Activated T-cell treated with anti-CD3 and anti-CD28 coated beads, Interleukin-2, amount 50 U/mL, for 48 hours (primary cell): Measurements from ENCODE around the gene CLSTN2.

Experiments used
- DNase-seq, 2 experiments: peaks; one replicate each; pipeline ENCODE4 v3.0.0-alpha.2; 2020

CLSTN2 gene

DNA sequence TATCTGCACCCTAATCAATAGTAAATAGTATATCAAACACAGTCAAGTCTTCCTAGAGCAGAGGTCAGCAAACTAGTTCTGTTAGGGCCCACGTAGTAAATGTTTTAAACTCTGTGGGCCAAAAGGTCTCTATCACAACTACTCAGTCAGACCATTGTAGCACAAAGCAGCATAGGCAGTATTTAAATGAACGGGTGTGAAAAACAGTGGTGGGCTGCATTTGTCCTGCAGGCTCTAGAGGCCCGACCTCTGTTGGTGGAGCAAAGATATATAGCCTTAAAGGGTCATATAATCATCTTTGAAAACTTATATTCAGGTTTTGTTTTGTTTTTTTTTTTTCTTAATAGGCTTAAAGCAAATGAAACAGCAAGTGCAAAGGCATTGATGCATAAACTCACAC, 416.5 kb downstream of the CLSTN2 start:
- DNase-seq: no peak

DNA sequence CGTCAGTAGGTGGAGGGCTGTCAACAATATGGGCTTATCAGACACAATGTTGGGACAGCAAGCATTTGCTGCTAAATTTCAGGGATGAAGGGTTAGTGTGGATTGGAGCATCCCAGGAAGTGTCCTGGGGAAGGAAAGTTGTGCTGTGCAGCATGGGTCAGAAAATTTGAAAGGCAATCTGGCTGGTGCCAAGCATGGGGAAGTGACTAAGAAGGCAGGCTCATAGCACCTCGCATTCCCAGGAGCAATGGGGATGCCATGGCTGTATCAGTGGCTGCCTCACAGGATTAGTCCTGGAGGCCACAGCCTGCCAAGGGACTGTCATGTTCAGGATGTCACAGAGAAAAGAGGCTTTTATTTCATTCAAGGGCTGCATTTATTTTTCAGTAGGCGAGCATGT, 420.5 kb downstream of the CLSTN2 start:
- DNase-seq: no peak

DNA sequence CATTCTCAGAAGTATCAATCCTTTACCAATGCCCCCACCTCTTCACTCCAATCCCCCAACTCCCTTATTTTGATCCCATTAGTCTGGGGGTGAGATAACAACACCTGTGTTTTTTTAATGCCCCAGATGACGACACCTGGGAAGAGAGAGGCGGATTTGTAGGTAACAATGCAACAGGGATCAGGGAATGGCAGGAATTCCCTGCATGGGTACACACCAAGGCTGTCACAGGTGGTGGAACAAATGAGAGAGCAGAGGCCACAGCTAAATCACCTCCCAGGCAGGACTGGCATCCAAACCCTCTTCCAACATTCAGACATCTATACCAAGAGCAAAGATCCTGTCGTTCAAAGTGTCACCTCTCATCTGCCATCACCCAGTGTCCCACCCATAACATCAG, 423.7 kb downstream of the CLSTN2 start:
- no peak for DNase-seq

DNA sequence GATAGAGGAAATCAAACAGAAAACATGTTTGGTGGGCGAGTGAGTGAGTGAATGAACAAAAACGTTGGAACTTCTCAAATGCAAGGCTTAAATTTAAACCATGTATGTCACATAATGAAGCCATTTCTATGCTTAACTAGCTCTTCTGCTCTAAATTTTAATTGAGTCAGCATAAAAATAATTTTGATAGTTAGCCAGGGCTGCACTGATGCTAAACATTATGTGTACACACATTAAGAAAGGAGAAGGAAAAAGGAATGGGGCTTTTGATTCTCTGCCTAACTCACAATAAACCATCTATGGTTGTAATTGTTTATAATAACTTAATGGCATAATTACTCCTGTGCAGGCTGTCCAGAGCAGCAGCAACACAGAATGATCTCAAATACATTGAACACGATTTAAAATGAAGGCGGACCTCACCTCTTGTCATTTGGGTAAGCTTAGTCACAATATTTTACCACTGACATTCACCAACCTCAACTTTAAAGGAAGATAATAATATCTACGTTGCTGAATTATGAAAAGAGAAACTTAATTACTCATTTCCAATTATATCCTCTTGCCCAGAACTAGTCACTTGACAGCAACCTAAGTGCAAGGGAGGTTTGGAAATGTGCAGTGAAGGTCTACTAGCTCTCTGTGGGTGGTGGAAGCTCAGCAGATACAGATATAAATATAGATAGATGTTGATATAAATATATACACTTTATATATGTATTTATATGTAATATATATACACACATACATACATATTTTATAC, 424.4 kb downstream of the CLSTN2 start:
- no peak for DNase-seq

DNA sequence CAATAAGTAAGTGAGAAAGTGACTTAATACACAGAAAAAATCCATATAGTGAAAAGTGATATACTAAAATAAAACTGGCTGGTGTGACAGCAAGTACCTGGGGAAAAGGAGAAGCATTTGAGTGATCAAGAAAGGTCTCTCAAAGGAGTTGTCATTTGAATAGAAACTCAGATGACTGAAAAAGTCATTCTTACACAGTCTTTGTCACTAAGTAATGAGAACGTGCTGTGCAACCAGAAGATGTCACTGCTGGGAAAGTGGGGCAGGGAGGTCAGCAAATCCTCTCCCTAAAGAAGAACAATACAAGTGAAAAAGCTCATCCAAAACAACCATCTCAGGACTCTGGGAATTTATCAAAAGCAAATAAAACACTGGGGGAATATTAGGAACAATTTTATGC, 425.3 kb downstream of the CLSTN2 start:
- DNase-seq: no peak

DNA sequence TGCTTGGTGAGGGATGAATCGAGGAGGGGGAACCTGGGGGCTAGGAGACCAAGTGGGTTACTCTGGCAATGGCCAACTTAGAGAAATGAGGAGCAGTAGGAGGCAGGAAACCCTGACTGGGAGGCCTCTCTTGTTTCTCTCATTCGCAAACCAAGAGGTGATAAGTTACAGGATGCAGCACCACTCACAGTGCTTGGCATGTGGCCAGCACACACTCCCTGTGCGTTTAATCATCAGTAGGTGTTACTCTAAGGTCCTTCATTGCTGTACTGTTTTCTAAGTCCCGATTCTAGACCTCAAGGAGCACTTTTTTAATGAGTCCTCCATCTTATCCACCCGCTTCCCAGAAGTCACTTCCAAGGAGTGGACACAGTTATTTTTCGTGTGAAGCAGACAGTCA, 428.8 kb downstream of the CLSTN2 start:
- DNase-seq: no peak

DNA sequence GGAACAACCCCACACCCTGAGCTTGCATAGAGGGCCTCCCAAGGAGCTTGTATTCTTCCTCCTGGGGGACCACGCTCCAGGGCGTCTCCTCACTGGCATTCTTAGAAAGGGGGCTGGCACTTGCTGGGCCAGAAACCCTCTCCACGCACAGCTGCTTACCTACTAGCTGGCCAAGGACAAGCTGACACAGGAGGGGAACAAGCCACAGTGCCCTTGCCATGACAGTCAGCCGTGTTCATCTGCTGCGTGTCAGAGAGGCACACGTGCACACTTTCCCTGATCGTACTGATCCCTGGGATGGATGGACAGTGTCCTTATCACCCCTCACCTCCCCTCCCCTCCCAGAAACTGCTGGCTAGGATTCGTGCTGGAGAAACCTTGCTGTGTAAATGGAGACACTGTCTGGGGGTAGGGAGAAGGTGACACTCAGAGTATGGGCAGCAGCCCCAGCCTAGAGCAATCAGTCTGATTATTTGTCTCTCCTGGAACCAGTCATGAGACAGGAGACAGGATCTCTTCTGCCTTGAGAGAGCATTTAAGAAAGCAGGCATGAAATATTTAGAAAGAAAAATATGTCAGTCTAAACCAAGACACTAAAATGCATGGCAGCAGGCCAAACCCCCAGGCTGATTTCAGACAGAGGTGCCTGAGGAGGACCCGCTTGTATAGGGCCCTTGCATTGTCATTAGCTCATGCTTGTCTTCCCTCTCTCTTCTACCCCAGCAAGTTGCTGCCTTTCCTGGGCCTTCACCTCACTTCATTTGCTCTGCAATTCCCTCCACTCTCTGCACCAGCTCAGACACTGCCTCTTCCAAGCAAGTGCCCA, 431.1 kb downstream of the CLSTN2 start:
- DNase-seq: no peak

DNA sequence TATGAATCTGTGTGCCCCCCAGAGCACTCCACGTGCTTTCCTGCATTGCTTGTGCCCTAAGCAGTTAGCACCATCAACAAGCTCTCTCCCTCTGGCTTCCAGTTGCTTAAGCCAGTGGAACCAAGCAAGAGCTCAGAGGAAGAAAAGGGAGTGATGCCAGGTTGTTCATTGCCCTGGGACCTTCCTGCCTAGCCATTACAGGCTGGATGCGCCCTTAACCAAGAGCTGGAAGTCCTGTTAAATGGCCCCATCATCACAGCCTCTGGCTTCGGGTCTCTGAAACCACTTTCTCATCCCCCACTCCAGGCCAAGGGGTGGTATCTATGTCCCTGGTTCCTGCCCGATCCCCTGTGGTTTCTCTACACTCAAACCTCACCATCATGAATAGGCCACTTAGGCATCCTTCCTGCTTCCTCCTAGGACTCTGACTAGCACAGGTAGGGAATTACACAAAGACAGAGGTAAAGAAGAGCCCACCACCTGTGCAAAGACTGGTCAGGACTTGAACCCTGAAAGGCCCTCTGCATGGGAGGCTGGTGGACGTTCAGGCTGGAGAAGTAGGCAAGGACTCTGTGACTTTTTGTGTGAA, 433.3 kb downstream of the CLSTN2 start:
- DNase-seq: no peak

DNA sequence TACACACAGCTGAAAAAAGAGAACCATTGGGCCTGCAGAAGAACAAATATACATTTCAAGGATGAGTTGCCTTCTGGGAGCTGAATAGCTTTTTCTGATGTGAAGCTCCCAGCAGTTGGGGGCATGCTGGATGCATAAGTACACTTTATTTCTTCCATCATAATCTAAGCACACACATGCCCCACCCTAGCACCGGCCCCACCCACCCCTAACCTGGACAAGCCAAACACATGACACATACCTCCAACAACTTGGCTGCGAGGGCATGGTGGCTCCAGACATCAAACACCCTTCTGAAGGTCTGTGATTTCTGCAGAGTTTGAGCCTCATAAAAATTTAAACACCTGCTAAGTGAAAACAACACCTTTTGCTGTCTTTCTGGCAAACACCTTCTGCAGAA, 435.7 kb downstream of the CLSTN2 start:
- DNase-seq: no peak

DNA sequence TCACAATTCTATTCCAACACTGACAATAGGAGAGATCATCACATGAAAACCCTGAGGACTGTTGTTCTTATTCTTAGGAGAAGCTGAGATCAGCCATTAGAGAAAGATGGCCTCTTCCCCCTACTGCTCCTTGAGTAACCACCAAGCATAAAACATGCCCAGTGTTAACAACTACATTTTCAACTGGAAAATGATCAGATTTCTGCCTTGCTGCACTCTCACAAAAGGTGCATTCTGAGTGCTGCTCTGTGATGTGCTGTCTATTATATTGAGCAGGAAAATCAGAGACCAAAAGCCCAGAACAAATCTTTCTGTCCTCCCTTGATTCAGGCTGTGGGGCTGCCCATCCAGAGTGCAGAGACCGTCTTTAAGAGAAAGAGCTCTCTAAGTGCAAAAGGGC, 438.2 kb downstream of the CLSTN2 start:
- no peak for DNase-seq

DNA sequence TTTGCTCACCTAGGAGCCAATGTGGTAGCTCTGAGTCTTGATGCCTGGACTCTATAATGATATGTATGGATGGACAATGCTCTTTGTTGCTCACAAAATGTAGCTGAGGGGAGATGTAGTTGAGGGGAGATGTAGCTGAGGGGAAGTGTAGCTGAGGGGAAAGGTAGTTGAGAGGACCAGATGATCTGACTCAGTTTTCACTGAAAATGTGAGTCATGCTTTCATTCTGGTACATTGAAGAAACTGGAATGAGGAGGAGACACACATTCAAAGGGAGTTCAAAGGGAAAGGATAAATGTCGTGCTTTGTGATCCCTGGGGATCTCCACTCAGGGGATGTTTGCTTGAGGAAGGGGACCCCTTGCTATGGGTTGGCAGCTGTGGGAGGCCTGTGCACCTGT, 440.0 kb downstream of the CLSTN2 start:
- no peak for DNase-seq

DNA sequence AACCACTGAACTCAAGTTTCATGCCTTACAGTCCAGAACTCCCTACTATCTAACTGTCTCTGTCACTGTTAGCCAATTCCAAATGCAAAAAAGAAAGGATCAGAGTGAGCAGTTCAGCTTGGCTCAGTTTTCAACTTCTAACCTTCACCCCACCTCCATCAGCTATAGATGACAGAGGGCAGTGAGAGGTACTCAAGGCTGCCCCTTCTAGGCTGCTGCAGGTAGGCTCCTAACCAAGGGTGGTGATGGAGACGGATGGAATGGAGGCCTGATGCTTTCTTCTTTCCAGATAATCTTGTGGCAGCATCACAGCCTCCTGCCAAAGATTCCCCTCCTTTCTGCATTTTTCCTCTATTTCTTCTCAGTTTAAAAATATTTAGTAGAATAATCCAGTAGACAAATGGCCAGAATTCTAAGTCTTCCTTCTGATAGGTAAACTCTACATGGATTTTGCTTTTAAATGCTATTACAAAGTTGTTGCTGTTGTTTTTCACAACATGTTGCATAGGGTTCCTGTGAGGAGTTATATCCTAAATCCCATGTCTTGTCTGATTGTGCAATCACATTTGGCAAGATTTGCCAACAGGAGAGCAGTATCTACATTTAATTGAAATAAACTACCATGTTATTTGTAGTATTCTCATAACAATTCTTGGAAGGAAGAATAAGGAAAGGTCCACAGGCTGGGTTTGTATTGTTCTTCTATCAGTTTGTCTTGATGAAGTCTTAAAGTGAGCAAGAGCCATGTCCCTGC, 441.3 kb downstream of the CLSTN2 start:
- DNase-seq: no peak

DNA sequence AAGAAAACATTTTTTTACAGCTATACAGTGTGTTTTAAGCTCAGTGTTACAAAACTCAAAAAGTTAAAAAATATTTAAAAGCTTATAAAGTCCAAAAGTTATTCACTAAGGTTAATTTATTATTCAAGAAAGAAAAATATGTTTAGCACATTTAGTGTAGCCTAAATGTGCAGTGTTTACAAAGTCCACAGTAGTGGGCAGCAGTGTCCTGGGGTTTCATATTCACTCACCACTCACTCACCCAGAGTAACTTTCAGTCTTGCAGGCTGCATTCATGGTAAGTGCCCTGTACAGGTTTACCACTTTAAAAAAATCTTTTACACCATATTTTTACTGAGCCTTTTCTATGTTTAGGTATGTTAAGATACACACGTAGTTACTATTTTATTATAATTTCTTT, 442.7 kb downstream of the CLSTN2 start:
- DNase-seq: no peak

DNA sequence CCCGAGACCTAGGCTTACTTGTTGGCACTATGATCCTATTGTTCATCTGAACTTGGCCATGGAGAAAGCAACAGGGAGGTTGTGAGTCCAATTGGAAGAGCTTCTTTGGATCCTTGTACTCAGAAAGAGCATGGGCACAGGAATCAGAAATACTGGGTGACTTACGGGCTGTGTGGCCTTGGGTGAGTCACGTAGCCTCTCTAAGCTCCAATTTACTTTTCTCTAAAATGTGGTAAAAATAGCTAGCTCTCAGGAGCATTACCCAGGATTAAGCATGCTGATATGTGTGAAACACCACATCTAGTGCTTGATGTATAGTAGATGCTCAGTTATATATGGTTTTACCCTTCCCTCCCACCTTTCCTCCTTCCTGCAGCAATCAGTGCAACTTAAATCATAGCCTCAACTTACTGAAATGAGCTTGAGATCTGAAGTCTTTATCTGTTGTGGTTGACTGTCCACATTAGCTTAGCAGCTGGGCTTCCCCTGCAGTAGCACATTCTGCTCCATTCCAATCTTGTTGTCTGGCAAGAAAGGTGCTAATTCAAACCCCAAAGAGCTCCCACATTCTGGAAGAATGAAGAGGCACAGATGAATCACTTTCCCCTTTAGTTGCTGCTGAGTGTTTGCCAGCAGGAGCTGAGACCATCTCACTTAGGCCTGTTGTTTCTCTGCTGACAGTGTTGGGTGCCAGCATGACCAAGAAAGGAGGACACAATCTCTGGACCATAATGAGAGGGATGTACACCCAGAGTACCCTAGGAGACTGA, 443.8 kb downstream of the CLSTN2 start:
- no peak for DNase-seq

DNA sequence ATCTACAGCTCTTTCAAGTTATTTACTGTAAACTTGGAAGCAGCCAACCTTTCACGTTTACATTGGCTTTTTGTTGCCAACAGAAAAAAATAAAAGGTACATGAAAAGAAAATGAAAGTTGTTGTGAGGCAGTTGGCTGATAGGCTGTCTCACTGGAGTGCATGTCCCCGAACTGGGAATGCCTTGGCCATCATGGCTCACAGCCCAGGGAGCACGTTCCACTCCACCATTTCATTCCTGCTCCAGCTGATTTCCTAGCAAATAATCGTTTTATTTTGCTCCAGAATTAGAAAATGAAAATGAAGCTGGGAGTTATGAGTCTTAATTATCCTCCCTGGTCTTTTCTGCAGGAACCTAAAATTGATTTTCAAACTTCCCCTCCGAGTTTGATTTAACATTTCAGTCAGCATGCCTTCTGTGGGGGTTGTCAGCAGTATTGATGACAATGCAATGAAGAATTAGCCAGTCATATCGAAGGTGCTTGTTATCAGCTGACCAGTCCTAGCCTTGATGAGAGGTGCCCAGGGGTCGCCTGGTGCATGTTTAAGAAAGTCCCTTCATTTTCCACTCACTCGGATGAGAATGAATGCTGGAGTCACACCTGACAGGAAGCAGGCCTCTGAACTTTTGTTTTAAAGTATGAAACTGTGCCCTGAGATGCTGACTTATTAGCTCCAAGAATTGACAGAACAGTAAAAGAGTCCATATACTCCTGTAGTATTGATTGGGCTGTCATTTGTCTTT, 449.2 kb downstream of the CLSTN2 start:
- DNase-seq: no peak

DNA sequence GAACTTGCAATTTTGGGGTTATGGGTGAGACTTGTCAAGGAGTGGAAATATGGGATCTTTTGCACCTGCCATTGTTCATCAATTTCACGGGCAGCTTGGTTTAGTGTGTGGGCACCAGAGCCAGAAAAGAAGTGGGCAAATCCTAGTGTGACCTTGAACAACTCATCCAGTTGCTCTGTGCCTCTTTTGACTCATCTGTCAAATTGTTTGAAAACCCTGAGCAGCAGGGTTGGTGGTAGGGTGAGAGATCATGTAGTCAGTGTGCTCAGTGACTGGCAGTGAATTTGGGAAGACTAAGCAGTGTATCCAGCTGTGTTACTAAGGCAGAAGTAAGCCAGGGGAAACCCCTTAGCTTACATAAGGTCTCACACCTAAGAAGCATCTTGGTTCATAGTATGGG, 449.9 kb downstream of the CLSTN2 start:
- no peak for DNase-seq

DNA sequence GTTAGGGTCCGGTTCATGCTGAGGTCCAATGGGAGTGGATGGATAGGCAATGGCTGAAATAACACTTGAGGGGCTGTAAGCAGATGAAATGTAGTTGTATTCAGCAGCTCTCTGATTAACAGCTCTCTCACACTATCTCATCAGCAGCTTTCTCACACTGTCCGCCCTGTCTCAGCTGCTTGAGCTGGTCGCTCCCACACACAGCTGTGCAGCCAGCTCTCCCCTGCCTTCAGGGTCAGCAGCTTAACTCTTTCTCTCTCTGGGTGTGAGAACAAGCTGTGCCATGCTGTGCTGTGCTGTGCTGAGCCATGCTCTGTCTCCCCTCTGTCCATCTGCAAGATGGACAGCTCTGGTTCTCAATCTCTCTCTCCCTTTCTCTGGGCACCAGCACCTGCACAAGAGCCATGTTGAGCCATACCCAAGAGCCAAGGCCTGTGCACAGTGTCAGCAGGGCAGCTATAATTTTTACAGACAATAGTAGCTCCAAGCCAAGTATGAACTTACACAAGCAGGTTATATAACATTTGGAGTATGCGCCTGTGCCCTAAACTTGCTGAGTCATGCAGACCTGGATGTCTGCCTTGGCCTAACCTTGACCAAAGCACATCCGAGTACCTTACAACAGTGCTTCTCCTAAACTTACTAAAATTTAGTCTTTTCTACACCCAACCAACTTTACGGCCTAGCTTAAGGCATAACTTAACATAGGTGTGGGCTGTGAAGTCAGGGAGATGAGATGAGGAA, 451.5 kb downstream of the CLSTN2 start:
- DNase-seq: no peak

DNA sequence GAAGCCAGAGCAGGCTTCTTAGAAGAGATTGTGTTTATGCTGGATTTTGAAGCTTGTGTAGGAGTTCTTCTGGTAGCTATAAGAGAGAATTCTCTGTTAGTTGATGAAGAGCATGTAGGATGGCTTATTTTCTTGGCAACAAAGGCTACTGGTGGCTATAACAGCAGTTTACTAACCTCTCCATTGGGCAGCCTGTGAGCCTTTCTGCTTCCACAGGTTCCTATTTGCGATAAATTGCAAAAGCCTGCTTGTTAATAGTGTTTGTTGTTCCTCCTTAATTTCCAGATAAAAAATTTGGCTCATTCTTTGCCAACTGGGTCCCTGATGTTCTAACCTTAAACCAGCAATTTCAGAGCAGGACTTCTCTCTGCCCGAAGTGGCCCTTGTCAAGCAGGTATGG, 452.3 kb downstream of the CLSTN2 start:
- DNase-seq: no peak

DNA sequence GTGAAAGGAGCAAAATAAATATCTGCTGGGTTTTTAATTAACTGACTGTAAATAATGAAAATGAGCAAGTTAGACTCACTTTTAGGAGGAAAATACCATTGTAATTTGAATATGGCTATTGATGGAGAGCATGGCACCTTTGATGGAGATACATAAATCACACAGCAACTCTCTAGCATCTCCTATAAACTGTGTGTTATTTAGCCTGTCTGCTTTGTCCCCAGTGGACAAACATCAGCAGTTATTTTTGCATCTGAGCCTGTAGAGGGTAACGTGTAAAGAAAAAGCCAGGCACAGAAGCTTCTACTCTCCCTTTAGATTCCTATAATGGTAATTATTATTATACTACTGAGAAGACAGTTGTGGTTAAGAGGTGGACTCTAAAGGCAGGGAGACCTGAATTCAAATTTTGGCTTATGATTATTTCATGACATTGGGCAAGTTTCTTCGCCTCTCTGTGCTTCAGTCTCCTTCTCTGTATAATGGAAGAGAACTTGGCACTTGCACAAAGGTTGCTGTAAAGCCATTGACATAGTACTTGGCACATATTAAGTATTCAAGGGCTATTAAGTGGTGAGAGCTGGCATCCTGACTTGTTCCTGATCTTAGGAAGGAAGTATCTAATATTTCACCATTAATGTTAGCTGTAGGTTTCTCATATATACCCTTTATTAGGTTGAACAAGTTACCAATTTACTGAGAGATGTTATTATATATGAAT, 453.4 kb downstream of the CLSTN2 start:
- no peak for DNase-seq

DNA sequence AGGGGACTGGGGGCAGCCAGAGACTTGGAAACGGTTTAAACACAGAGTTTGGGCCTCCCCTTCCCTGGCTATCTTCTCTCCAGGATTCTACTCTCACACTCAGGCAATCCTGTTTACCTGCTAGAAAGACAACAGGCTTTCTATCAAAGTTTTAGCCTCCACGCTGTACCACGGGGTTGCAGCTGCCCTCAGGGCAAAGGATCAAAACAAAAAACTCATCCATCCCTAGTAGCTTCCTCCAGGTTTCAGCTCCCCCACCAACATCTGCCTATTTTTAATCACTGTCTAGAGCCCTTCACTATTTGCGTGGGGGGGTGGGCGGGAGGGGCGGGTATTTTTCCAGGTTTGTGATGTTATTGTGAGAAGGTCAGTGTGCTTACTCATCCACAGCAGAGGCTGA, 456.1 kb downstream of the CLSTN2 start:
- DNase-seq: no peak
